ENCODE measurements around the gene MDN1.
"Not testable (repeated sequence)": the region's sequence is repeated elsewhere in the genome, so short reads cannot be mapped to it uniquely, and the experiment has no call there.

MDN1 gene, protein sequence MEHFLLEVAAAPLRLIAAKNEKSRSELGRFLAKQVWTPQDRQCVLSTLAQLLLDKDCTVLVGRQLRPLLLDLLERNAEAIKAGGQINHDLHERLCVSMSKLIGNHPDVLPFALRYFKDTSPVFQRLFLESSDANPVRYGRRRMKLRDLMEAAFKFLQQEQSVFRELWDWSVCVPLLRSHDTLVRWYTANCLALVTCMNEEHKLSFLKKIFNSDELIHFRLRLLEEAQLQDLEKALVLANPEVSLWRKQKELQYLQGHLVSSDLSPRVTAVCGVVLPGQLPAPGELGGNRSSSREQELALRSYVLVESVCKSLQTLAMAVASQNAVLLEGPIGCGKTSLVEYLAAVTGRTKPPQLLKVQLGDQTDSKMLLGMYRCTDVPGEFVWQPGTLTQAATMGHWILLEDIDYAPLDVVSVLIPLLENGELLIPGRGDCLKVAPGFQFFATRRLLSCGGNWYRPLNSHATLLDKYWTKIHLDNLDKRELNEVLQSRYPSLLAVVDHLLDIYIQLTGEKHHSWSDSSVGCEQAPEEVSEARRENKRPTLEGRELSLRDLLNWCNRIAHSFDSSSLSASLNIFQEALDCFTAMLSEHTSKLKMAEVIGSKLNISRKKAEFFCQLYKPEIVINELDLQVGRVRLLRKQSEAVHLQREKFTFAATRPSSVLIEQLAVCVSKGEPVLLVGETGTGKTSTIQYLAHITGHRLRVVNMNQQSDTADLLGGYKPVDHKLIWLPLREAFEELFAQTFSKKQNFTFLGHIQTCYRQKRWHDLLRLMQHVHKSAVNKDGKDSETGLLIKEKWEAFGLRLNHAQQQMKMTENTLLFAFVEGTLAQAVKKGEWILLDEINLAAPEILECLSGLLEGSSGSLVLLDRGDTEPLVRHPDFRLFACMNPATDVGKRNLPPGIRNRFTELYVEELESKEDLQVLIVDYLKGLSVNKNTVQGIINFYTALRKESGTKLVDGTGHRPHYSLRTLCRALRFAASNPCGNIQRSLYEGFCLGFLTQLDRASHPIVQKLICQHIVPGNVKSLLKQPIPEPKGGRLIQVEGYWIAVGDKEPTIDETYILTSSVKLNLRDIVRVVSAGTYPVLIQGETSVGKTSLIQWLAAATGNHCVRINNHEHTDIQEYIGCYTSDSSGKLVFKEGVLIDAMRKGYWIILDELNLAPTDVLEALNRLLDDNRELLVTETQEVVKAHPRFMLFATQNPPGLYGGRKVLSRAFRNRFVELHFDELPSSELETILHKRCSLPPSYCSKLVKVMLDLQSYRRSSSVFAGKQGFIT (N-terminal part only)

DNA sequence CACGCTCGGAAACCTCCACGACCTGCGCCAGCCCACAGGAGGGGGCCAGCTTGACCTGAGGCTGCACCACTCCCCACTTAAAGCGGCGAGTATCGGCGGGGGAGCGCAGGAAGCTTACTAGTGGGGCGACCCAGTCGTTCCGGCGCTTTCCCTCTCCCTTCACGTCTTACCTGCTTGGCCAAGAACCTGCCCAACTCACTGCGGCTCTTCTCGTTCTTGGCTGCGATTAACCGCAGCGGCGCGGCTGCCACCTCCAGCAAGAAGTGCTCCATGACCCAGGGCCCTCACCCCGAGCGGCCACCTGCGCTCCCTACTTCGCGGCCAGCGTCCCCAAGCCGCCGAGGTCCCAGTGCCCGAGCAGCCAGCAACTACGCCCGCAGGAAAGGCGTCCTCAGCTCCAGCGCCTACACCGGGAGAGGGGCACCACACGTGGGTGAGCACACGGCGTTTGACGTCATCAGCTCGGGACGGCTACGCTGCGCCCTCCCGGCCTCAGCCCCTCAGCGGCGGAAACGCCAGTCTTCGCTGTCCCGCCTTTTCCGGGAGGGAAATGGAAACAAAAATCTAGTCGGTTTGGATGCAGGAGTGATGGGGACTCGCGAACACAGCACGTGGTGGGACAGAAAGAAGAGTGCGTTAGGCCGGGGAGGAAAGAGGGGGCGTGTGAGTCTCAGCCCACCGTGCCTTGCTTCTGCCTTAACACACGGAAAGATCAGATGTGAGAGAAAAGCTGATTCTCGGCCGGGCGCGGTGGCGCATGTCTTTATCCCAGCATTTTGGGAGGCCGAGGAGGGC lies at the start of gene MDN1:
MDN1 (minus strand) TSS at position 459 of the 795 bp plus-strand sequence; CDS start at position 272, 187 bp downstream.
- DNase-seq, result peak; percentile 96

DNA sequence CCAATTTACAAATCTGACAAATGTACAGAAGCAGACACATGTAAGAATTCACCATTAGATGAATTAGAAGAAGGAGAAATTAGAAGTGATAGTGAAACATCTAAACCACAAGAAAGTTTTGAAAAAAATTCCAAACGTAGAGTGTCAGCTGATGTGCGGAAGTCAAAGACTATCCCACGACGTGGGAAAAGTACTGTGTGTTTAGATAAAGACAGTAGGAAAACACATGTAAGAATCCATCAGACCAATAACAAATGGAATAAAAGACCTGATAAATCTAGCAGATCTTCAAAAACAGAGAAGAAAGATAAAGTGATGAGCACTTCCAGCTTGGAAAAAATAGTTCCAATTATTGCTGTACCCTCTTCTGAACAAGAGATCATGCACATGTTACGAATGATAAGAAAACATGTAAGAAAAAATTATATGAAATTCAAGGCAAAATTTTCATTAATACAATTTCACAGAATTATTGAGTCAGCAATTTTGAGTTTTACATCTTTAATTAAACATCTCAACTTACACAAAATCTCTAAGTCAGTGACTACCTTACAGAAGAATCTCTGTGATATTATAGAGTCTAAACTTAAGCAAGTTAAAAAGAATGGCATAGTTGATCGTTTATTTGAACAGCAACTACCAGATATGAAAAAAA lies 46.6 kb upstream of the MDN1 start:
- DNase-seq, result no peak

DNA sequence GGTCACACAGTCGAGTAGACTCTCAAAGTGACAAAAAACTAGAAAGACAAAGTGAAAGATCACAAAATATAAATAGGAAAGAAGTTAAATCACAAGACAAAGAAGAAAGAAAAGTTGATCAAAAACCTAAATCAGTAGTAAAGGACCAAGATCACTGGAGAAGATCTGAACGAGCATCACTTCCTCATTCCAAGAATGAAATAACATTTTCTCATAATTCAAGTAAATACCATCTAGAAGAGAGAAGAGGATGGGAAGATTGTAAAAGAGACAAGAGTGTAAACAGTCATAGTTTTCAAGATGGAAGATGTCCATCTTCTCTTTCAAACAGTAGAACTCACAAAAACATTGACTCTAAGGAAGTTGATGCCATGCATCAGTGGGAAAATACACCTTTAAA lies 43.1 kb upstream of the MDN1 start:
- DNase-seq, result no peak

DNA sequence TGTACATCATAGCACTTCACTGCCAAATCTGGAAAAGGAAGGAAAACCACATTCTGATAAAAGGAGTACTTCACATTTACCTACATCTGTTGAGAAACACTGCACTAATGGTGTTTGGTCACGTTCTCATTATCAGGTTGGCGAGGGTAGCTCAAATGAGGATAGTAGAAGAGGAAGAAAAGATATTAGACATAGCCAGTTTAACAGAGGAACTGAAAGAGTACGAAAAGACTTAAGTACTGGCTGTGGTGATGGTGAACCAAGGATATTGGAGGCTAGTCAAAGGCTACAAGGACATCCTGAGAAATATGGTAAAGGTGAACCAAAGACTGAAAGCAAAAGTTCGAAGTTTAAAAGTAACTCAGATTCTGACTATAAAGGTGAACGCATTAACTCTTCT lies 42.7 kb upstream of the MDN1 start:
- DNase-seq, result no peak

DNA sequence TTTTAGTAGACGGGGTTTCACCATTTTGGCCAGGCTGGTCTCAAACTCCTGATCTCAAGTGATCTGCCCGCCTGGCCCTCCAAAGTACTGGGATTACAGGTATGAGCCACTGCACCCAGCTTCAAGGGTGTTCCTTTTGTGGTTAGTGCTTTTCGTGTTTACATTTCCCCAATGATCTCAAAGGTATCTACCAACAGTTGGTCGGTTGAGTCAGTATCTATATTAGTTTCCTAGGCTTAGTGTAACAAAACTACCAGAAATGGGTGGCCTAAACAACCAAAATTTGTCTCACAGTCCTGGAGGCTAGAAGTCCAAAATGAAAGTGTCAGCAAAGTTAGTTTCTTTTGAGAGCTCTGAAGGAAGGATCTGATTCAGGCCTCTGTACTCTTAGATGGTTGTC lies 40.1 kb upstream of the MDN1 start:
- no peak for DNase-seq

DNA sequence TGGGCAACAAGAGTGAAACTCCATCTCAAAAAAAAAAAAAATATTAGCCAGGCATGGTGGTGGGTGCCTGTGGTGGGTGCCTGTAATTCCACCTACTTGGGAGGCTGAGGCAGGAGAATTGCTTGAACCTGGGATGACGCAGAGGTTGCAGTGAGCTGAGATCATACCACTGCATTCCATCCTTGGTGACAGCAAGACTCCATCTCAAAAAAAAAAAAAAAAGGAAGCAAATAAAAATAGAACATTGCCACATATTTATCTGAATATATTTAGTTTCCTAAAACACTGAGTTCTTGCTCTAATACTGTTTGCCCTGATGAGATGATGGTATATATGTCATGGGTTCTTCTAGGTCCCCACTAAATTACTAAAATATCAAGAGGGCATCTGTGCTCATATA lies 38.4 kb upstream of the MDN1 start:
- DNase-seq, result no peak

DNA sequence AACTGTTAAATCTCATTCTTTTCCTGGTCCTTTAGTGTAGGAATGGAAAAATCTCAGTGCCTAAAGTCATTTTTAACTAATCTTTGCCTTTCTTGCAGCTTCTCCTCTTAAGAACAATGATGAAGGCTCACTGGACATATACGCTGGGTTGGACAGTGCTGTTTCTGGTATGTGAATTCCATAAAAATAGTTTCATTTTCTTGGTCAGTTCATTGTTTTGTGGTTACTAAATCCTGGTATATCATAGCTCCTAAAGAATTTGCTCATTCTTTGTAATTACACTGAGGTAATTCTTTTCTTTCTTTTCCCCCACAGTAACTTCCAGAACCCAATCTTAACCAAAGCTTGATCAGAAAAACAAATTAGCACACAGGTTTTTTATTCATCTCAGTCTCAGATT lies 33.5 kb upstream of the MDN1 start:
- DNase-seq, result no peak

DNA sequence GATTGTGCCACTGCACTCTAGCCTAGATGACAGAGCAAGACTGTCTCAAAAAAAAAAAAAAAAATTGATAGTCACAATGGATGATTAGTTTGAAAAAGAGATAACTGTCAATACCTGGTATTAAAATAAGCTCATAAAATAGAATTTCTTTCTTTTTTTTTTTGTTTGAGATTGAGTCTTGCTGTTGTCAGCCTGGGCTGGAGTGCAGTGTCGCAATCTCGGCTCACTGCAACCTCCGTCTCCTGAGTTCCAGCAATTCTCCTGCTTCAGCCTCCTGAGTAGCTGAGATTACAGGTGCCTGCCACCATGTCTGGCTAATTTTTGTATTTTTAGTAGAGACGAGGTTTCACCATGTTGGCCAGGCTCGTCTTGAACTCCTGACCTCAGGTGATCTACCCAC lies 27.9 kb upstream of the MDN1 start:
- not testable (repeated sequence) for DNase-seq

DNA sequence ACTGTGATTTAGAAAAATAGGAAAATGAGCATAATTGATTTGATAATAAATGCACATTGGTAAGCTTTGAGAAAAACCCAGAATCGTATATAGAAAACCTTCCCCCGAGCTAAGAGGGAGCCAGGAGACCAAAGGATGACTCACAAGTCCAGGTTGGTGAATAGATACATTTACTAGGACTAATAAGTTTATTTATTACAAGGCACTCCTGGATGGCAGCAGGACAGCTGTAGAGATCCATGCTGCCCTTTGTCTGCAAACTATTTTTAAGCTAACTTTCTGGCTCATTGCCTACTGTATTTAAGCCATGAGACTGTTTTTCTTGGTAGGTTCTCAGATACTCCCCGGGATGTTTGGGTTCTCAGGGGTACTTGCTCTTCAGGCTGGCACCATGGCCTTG lies 23.5 kb upstream of the MDN1 start:
- DNase-seq, result no peak

DNA sequence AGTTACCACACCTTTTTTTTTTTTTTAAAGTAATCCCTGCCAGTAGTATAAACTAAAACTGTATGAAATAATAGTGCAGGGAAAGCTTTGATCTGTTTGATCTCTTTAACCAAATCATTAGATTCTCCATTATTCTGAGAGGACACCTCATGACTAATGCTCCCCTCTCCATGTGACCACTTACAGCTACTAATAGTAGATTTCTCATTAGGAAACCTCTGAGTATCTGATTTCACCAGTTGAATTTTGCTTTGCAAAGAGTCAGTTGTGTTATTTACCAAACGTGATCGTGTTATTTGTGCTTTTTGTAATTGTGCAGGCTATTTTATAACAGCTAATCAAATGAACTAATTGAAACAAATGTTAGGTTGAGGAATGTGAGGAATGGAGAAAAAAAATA lies 22.6 kb upstream of the MDN1 start:
- no peak for DNase-seq

DNA sequence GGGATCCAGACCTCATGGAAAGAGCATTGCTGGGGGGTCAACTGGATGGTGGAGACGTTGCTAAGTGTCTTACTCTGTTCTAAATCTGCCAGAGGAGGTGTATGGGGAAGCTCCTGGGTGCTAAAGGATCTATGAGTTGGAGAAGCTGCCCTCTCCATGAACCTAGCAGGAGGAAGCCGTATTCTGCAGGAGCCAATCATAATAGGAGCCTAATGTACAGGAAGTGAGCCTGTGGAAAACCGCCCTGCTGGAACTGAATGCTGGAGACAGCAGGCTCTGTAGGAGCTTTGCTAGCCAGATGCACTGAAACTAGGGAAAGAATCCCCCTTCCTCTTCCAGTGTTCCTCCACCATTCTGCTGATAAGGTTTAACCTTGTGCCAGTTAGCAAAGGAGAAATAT lies 20.9 kb upstream of the MDN1 start:
- peak; percentile 15 for DNase-seq

DNA sequence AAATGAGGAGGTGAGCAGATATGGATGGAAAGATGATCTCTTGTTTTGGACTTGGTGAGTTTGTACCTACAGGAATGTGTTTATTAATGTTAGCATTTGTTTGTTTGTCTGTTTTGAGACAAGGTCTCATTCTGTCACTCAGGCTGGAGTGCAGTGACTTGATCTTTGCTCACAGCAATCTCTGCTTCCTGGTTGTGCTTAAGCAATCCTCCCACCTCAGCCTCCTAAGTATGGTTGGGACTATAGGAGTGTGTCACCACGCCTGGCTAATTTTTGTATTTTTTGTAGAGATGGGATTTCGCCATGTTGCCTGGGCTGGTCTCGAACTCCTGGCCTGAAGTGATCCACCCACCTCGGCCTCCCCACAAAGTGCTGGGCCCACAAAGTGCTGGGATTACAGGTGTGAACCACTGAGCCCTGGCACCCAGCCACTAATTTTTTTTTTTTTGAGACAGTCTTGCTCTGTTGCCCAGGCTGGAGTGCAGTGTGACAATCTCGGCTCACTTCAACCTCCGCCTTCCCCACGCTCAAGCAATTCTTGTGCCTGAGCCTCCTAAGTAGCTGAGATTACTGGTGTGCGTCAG lies 17.1 kb upstream of the MDN1 start:
- DNase-seq, result no peak

DNA sequence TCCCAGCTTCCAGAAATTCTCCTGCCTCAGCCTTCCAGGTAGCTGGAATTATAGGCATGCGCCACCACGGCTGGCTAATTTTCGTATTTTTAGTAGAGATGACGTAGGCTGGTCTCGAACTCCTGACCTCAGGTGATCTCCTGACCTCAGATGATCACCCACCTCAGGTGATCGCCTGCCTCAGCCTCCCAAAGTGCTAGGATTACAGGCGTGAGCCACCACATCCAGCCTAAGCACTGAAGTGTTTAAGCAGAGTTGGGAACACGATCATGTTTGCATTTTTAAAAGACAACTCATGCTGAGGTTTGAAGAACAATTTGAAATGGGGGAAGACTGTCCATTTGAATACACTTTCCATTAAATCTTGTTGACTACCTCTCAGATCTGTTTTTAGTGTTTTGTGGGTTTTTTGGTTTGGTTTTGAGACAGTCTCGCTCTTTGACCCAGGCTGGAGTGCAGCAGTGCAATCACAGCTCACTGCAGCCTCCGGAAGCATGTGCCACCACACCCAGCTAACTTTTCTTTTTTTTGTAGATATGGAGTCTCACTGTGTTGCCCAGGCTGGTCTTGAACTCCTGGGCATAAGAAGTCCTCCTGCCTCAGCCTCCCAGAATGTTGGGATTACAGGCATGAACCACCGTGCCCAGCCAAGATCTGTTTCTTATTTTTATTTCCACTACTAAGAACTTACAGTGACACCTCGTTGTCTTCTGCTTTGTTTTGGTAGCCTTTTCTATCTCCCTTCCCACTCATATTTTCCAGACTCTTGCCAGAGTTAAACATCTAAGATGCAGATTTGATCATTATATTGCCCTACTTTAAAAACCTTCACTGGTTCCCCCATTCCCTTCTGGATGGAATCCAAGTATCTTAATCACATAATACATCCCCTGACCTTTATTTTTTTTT lies 15.5 kb upstream of the MDN1 start:
- no peak for DNase-seq

DNA sequence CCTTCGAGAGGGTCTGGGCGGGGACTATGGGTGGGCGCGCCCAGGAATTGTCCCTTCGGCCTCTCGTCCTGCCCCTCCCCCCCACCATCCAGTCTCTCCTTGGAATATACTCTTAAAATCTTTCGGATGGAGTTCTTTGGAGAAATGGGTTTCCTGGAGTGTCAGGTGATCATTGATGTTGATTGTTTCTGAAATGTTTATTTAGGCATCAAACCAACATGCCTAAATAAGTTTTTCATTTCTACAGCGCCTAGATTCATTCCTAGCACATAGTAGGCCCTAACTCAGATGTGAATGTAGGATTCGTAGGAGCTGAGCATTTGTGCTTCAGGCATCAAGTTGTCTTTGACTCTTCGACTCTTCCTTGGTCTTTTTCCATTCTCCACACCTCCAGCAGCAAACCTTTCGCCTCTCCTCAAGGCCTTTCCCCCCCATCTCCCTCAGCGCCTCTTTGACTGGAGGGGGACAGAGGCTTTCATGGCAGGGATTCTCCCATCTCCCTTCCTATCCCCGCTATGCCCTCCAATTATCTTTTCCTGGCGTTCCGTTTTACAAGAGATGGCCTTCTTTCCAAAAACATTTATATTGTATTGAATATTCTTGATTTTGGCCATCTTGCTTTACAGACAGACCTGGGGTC lies 10.7 kb upstream of the MDN1 start:
- DNase-seq, result peak; percentile 41

DNA sequence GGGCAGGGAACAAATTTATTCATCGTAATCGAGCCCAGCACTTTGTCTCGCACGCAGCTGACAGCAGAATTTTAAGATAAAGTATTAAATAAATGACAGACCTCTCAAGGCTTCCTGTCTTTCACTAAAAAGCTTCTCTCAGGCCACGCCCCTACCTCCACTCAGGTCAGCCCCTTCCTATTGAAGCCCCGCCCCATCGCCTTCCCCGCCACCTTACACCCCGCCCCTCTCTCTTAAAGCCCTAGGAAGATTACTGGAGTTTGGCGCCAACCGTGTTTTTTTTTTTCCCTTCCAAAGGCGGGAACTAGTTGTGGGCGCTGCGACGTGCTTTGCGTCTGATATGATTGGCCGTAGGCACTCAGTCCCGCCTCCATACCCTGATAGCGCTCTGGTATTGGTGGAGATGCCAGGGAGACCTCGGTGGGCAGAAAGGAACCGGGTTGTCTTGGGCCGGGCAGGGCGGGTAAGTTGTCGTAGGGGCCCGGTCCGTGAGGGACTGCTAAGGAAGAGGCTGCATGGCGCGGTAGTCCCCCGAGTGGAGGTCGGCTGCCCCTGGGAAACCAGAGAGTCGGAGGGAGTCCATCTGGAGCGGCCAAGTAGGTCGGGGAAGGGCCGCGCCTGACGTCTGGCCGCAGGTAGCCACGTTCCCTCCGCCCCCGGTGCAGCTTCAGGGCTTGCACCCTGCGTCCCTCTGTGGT lies 10.0 kb upstream of the MDN1 start, which contains the start of gene CASP8AP2:
CASP8AP2 (plus strand) TSS at position 409 of the 698 bp plus-strand sequence.
- peak; percentile 99 for DNase-seq

DNA sequence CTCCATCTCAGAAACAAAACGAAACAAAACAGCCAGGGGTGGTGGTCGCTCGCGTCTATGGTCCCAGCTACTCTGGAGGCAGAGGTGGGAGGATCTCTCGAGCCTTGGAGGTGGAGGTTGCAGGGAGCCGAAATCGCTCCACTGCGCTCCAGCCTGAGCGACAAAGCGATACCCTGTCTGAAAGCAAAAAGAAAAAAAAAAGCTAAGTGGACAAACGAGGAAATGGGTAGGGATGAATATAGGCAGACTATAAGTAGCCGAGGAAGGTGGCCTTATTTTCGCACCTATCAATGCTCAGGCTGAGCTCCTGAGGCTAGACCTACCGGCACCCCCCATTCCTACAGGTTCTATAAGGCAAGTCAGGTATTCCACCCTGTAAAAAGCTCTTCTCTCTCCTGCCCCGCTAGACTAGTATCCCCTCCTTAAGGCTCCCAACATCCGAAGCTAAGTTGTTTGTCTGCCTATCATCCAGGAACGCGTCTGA lies 9.4 kb upstream of the MDN1 start:
- DNase-seq, result peak; percentile 76

DNA sequence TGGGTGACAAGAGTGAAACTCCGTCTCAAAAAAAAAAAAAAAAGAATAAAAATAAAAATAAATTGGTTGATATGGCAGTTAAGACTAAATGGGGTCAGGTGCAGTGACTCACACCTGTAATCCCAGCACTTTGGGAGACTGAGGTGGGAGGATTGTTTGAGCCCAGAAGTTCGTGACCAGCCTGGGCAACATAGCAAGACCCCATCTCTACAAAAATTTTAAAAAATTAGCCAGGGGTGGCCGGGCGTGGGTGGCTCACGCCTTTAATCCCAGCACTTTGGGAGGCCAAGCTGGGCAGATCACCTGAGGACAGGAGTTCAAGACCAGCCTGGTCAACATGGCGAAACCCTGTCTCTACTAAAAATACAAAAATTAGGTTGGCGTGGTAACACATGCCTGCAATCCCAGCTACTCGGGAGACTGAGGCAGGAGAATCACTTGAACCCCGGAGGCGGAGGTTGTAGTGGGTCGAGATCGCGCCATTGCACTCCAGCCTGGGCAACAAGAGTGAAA lies 8.9 kb upstream of the MDN1 start:
- not testable (repeated sequence) for DNase-seq

DNA sequence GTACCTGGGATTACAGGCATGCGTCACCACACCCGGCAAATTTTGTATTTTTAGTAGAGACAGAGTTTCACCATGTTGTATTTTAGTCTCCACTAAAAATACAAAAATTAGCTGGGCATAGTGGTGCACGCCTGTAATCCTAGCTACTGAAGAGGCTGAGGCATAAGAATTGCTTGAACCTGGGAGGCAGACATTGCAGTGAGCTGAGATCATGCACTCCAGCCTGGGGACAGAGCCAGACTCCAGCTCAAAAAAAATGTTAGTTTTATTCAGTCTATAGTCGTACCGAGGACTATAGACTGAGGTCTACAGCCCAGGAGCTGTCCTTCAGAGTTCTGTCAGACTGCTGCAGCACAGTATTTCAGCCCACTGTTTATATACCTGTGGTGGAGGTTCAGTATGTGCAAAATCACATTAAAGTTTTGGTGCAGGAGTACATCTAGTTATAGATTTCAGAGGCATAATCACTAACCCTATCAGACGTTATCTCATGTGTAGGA lies 6.5 kb upstream of the MDN1 start:
- DNase-seq, result no peak
